Forelimb muscle (tissue), 1 donor: Measurements from ENCODE around the gene MOGAT1. TPM values are rescaled to one million over a fixed set of nuclear protein-coding genes. Genes with fewer than 3 reads are reported as not detected.

Experiments
- DNase-seq: peaks from one replicate; pipeline ENCODE4 v3.0.0-alpha.2; 2013; ENCODE audit warnings: low read depth
- polyA plus RNA-seq: library from polyadenylated mRNA; unstranded; fragments of 120-200 nt; gene quantifications from one replicate; pipeline ENCODE4 v1.2.1, GENCODE V29; 2013; ENCODE audit not compliant: insufficient read length

Gene MOGAT1
- not detected for polyA plus RNA-seq

DNA sequence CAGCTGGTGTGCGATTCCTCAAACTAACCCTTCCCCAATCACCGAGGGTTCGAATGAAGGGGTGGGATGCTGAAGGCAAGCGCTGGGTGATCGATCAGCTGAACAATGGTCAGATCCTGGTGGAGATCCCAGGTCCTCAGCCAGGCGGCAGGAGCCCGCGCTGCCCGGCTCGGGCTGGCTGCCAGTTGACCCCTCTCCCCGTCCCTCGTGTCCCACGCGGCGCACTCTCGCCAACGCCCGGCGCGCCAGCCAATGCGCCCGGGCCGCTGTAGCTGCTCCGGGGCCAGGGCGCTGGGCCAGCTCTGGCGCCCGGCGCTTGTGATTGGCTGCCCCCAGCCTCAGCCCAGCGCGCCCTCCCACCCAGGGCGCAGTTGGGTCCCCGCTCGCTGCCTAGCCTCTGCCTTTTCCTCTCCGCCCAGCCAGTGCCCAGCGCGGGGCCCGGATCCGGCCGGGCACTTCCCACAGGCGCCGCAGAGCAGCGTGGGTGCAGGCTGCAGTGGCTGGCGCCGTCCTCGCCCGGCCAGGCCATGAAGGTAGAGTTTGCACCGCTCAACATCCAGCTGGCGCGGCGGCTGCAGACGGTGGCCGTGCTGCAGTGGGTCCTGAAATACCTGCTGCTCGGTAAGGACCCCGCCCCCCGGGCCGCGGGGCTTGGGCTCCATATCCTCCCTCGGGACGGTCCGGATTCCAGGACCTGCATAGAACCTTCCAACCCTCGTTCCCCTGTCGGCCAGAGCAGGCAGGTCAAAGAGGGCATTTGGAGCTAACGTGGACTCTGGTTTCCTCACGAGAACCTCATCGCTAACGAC is at the start of gene MOGAT1:
TSS of gene MOGAT1 (plus strand) at position 400 of the 809 bp plus-strand sequence. CDS start at position 528, 128 bp downstream.
- no peak for DNase-seq

DNA sequence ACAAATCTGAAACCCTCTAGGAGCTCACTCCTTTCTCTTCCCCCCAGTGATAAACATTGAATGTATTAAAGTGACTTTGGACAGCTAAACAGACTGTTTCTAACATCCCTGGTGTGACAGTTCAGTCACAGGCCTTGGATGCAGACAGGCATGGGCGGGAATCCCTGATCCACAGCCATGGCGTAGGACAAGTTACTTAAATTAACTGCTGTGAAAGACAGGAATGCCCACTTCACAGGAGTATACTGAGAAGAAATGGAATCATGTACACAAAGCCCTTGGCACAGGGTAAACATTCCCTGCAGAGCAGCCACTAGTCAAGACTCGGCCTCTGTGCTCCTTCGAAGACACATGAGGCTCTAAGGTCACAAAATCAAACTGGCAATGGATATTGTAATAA is 49.6 kb upstream of the MOGAT1 start:
- DNase-seq: no peak

GRCh38 chr2:222622910-222623309 is 48.5 kb upstream of the MOGAT1 start:
- DNase-seq: no peak

DNA sequence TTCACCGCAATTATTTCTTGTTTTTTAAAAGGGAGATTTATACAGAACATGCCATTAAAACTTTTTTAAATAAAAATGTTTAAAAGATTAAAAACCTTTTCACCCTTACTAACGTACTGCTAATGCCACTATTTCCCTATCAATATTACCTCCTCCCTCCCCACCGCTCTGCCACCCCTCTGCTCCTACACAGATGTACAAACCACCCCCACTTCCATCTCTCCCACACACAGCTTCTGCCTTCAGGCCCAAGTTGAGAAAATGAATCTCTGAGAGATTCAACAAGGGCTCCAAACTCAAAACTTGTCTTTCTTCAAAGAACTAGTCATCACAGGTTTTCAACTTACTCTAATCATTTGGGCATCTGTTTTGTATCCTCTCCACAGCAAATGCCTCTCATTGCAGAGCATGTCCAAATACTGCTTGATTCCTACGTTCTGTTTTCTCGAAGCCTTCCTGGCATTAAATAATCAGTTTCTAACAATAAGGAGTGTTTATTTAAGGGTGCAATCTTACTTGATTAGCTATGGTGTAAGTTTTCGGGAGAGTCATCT is 47.6 kb upstream of the MOGAT1 start:
- no peak for DNase-seq

DNA sequence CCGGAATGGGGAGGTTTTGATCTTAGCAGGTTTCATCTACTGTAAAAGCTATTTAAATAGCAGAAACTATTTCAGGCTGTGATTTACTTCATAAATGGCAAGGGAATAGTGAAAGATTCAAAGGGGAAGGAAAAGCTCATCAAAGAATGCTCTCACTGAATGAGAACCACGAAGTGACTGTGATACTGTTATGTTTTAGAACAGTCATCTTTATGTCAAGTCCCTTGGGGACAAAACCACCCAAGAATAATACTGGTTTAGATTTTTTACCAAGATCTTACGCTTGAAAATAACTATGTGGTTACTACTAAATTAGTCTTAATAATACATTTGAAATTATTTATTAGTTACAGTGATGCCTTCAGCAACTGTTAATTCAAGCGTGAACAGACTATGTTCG is 43.7 kb upstream of the MOGAT1 start:
- DNase-seq: no peak

- DNase-seq: no peak
Measured at GRCh38 chr2:222635295-222635694, 36.2 kb upstream of the MOGAT1 start.

DNA sequence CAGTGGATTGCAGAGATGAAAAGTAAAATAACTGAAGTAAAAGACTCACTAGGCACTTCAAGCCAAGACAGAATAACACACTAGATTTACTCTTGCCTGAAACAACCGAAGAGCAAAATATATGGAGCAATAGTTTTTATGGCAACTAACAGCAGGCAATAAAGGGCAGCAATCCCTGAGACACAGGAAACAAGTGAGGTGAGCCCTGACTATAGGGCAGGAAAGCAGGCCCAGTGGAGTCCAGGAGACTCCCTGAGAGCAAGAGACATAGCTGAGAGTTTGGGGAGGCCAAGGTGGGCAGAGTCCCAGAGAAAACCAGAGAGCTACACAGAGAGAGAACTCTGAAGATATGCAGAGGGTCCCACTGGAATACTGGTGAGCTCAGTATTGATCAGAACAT is 34.4 kb upstream of the MOGAT1 start:
- DNase-seq: no peak

- no peak for DNase-seq
Measured at GRCh38 chr2:222641336-222641735, 30.1 kb upstream of the MOGAT1 start.

GRCh38 chr2:222643134-222643533 is 28.3 kb upstream of the MOGAT1 start:
- no peak for DNase-seq

DNA sequence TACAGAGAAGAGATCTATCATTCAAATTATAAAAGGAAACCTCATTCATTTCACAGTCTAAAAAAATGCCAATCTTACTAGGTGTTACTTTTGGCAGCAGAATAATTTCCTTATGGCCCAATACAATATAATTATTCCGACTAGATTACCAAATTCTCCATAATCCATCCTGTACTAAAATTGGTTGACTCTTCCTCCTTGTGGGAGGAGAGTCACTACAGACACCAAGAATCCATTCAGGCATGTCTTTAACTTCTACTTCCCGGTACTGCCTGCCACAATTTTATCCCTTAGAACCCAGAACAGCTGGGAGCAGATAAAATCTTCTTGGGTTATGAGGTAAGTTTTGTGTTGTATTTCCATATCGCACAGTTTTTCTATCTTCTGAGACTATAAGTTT is 25.4 kb upstream of the MOGAT1 start:
- DNase-seq: no peak

GRCh38 chr2:222649801-222650200 is 21.7 kb upstream of the MOGAT1 start:
- DNase-seq: no peak

DNA sequence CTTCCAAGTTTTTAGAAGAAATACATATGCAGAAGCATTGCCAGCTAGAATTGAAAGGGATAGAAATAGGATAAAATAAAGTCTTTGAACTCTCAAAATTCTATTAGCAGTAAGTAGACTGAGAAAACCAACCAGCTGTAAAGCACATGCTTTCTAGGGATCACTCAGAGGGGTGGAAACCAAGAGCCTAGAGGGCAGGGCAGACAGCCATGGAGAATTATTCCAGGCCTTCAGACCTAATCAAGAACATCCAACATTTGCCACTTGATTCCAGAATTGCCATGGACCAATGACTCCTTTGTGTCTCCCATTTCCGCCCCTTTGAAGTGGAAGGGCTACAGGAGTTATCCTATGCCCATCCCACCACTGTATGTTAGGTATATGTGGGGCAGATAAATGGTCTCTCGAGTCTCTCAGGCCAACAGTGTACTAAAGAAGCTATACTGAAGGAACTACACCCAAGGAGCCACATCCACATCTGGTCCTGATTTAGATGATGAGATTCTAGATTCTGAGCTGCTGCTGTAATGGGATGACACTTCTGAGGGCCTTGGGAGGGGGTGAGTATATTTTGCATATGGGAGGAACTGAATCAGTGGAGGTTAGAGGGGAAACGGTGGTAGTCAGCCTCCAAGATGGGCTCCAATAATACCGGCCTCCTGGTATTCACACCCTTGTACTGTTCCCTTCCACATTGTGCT is 19.6 kb upstream of the MOGAT1 start:
- DNase-seq: no peak

GRCh38 chr2:222652491-222653255 is 18.8 kb upstream of the MOGAT1 start:
- no peak for DNase-seq

- no peak for DNase-seq
Measured at GRCh38 chr2:222653280-222653679, 18.2 kb upstream of the MOGAT1 start.

GRCh38 chr2:222655787-222656525 is 15.5 kb upstream of the MOGAT1 start, which contains the start of gene FARSB:
FARSB (minus strand) TSS chr2:222656092; CDS start chr2:222656073, 19 bp downstream.
- peak; percentile 97 for DNase-seq

GRCh38 chr2:222656526-222657446 is 14.7 kb upstream of the MOGAT1 start:
- DNase-seq: no peak

GRCh38 chr2:222663479-222663878 is 8.0 kb upstream of the MOGAT1 start:
- DNase-seq: no peak

DNA sequence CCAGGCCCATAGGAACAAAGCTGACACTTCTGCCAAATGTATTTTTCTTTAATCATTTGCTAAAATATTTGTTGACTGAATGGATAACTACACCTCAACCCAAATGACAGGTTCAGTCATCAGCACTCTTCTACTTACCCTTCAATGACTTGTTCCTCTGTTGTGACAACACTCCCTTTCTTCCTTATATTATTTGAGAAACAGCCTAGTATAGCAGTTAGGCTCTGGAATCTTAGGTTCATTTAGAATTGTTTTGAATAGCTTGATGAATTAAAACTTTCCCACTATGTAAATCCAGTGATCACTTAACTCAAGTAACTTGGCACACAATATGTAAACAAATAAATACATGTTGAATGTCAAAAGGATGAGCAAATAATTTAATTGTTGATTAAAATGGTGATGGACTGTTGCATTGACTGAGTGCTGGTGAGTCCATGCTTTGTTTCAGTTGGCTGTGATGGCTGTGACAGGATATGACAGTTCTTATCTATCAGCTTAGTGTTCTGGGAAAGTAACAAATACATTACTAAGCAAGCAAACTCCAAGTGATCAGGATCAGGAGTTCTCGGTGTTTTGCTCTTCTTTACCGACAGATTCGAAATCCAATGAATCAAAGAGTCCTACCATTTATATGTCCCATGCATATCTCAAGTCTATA is 2.8 kb upstream of the MOGAT1 start:
- no peak for DNase-seq

DNA sequence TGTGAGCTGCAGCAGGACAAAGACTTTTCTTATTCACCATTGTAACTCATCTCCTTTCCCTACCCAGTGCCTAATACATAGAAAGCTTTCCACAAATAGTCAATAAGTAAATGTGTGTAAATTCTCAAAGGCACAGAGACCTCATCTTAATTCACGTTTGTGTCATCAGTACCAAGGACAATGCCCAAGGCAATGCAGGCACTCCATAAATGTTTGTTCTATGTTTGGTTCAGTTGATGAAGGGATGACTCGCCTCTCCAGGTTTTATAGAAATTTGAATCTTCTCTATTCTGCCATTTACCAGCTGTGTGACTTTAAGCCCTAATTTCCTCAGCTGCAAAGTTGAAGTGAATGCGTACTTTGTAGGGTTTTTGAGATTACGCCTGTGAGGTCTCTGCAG is 2.1 kb upstream of the MOGAT1 start:
- DNase-seq: no peak
